Testis (tissue), 3 donors: ENCODE data around the gene BARX2. TPM values are rescaled to one million over a fixed set of nuclear protein-coding genes. Genes with fewer than 3 reads are reported as not detected.

Source experiments
- DNase-seq: peaks from one replicate; pipeline ENCODE4 v3.0.0-alpha.2; 2019
- H3K27ac ChIP-seq, 2 donors: fragments of 200-600 bp; sonication (generic); one replicate each; pipeline ENCODE4 v1.5.1; 2019
- H3K27me3 ChIP-seq: fragments of 200-600 bp; sonication (generic); one replicate; pipeline ENCODE4 v1.5.1; 2019
- H3K36me3 ChIP-seq: fragments of 200-600 bp; sonication (generic); one replicate; pipeline ENCODE4 v1.5.1; 2017; ENCODE audit warnings: low read depth; ENCODE audit errors: missing control alignments
- H3K4me1 ChIP-seq: fragments of 200-600 bp; sonication (generic); one replicate; pipeline ENCODE4 v1.5.1; 2019
- H3K4me3 ChIP-seq, 2 donors: fragments of 200-600 bp; sonication (generic); one replicate each; pipeline ENCODE4 v1.5.1; 2017 to 2019
- H3K9me3 ChIP-seq: fragments of 200-600 bp; sonication (generic); one replicate; pipeline ENCODE4 v1.5.1; 2017
- CTCF ChIP-seq, 3 experiments: fragments of 450-650 bp in 2 of 3; fragments of 200-600 bp in 1 of 3; sonication (generic) in 1 of 3; IDR thresholded peaks; one replicate each; pipeline ENCODE4 v1.5.1; 2016 to 2019; ENCODE audit warnings: antibody characterized with exemption in 3 of 3, mild to moderate bottlenecking in 2 of 3, moderate library complexity in 1 of 3
- POLR2A ChIP-seq: fragments of 450-650 bp; IDR thresholded peaks from one replicate; pipeline ENCODE4 v1.6.1; 2017; ENCODE audit warnings: antibody characterized with exemption, mild to moderate bottlenecking, moderate library complexity
- WGBS, 2 donors: methylation state at CpG; one replicate each; pipeline ENCODE4 v1.1.5; 2018; 5-methylcytosine and 5-hydroxymethylcytosine counted together
- intact Hi-C: fragments of 100-400 bp; cut with DNase I; formaldehyde crosslinking; loops from one replicate; pipeline ENCODE4 v1.15.1; 2023; ENCODE audit warnings: low total_unique reads
- polyA plus RNA-seq: library from polyadenylated mRNA; stranded (reverse); fragments of 350-450 nt; fragmentation: Illumina TruSeq; extraction: RNeasy Lipid Tissue Mini Kit (QIAGEN cat#74804); gene quantifications from one replicate; pipeline ENCODE4 v1.2.3, GENCODE V29; 2014; ENCODE audit warnings: low read depth, low replicate concordance; ENCODE audit not compliant: insufficient read depth
- total RNA-seq, 2 donors: library from RNA; depleted of rRNA; stranded (reverse); fragments of >200 nt; gene quantifications; one replicate each; pipeline ENCODE4 v1.2.3, GENCODE V29; 2016

The BARX2 gene
- total and polyA plus RNA-seq, 3 donors from 2014 or later, result 4.3 to 5.0 (median 4.5) TPM

- intact Hi-C loops, result no loop called here
- Histone ChIP-seq H3K4me1 (peaks cover 20% of the 10 kb centered on the region), H3K36me3 (no peaks in the 10 kb centered on the region), H3K9me3 (no peaks in the 10 kb centered on the region), H3K4me3 (no peak overlapping the region), H3K27me3 (no peaks in the 10 kb centered on the region), H3K27ac (no peak overlapping the region)
- DNase-seq, result no peak
- no peak for TF ChIP-seq POLR2A
- TF ChIP-seq CTCF (IDR thresholded peaks at IDR 0.05), result no peak
- 83 to 88% methylated on average over 7 of the region's 7 CpGs for WGBS, 2 donors
These were observed 2.1 kb downstream of the BARX2 start for GRCh38 chr11:129377739-129378138.

- Histone ChIP-seq H3K27me3 (no peaks in the 10 kb centered on the region), H3K27ac (no peak overlapping the region), H3K9me3 (no peaks in the 10 kb centered on the region), H3K4me3 (no peak overlapping the region), H3K4me1 (peaks cover under 1% of the 10 kb centered on the region), H3K36me3 (no peaks in the 10 kb centered on the region)
- WGBS, 2 donors, result 79 to 81% methylated on average over 2 of the region's 2 CpGs
- no peak for DNase-seq
- TF ChIP-seq CTCF (IDR thresholded peaks at IDR 0.05), result no peak
- intact Hi-C loops, result no loop called here
These were observed 4.8 kb downstream of the BARX2 start for GRCh38 chr11:129380413-129380812.

- Histone ChIP-seq H3K36me3 (no peaks in the 10 kb centered on the region), H3K27ac (no peak overlapping the region), H3K9me3 (no peaks in the 10 kb centered on the region), H3K4me3 (no peak overlapping the region), H3K4me1 (no peaks in the 10 kb centered on the region), H3K27me3 (no peaks in the 10 kb centered on the region)
- intact Hi-C loops, result no loop called here
- 92 to 94% methylated on average over 7 of the region's 7 CpGs for WGBS, 2 donors
- no peak for DNase-seq
- TF ChIP-seq CTCF (IDR thresholded peaks at IDR 0.05), result no peak
- TF ChIP-seq POLR2A, result no peak
These were observed 6.9 kb downstream of the BARX2 start for GRCh38 chr11:129382583-129382982.

GRCh38 chr11:129383060-129383459, 7.4 kb downstream of the BARX2 start:
- H3K9me3 ChIP-seq, result no peaks in the 10 kb centered on the region
- H3K4me1 ChIP-seq, result no peaks in the 10 kb centered on the region
- no peak overlapping the region for H3K4me3 ChIP-seq
- no peaks in the 10 kb centered on the region for H3K27me3 ChIP-seq
- DNase-seq, result no peak
- no peak overlapping the region for H3K27ac ChIP-seq
- WGBS, 2 donors, result 68 to 74% methylated on average over 3 of the region's 3 CpGs
- TF ChIP-seq CTCF (IDR thresholded peaks at IDR 0.05) (no peak), POLR2A (no peak)
- H3K36me3 ChIP-seq, result no peaks in the 10 kb centered on the region
- intact Hi-C loops, result no loop called here

GRCh38 chr11:129383502-129383901, 7.9 kb downstream of the BARX2 start:
- intact Hi-C loops, result no loop called here
- no peaks in the 10 kb centered on the region for H3K4me1 ChIP-seq
- H3K4me3 ChIP-seq, result no peak overlapping the region
- H3K36me3 ChIP-seq, result no peaks in the 10 kb centered on the region
- TF ChIP-seq CTCF (IDR thresholded peaks at IDR 0.05) (no peak), POLR2A (no peak)
- DNase-seq, result no peak
- no peaks in the 10 kb centered on the region for H3K27me3 ChIP-seq
- no peak overlapping the region for H3K27ac ChIP-seq
- H3K9me3 ChIP-seq, result no peaks in the 10 kb centered on the region
- 84 to 85% methylated on average over 5 of the region's 5 CpGs for WGBS, 2 donors
